ENCODE measurements around the gene SLX9.

Gene SLX9

GRCh38 chr21:44929799-44930542 lies 9.9 kb upstream of the SLX9 start:
- Histone ChIP-seq H3K36me3 (ENCODE audit: insufficient read depth, low read length) (no peaks in the 10 kb centered on the region), H4K20me1 (ENCODE audit: insufficient read depth, low read length) (no peaks in the 10 kb centered on the region), H3K27me3 (ENCODE audit: insufficient read depth, low read length) (peaks cover 4% of the 10 kb centered on the region; the same call in 1 of the 2 replicates), H3K4me2 (ENCODE audit: low read length) (no peak overlapping the region), H2AFZ (ENCODE audit: low read length) (no peak overlapping the region), H3K9me2 (ENCODE audit: low read depth, low read length) (no peaks in the 10 kb centered on the region), H3F3A (ENCODE audit: insufficient read depth, low read length) (no peaks in the 10 kb centered on the region), H3K4me3 (ENCODE audit: low read depth, low read length, poor library complexity, severe bottlenecking) (no peak overlapping the region), H3K4me1 (ENCODE audit: insufficient read depth, low read length, severe bottlenecking) (peaks cover 7% of the 10 kb centered on the region), H3K27ac (ENCODE audit: low read depth, low read length, poor library complexity, severe bottlenecking) (no peak overlapping the region), H3K79me2 (ENCODE audit: insufficient read depth, low read length) (no peaks in the 10 kb centered on the region), H3K9ac (ENCODE audit: low read length) (no peak overlapping the region), H3K9me3 (ENCODE audit: low read length) (no peaks in the 10 kb centered on the region)
- TF ChIP-seq, protein P1, sequence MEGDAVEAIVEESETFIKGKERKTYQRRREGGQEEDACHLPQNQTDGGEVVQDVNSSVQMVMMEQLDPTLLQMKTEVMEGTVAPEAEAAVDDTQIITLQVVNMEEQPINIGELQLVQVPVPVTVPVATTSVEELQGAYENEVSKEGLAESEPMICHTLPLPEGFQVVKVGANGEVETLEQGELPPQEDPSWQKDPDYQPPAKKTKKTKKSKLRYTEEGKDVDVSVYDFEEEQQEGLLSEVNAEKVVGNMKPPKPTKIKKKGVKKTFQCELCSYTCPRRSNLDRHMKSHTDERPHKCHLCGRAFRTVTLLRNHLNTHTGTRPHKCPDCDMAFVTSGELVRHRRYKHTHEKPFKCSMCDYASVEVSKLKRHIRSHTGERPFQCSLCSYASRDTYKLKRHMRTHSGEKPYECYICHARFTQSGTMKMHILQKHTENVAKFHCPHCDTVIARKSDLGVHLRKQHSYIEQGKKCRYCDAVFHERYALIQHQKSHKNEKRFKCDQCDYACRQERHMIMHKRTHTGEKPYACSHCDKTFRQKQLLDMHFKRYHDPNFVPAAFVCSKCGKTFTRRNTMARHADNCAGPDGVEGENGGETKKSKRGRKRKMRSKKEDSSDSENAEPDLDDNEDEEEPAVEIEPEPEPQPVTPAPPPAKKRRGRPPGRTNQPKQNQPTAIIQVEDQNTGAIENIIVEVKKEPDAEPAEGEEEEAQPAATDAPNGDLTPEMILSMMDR (IDR thresholded peaks at IDR 0.05; ENCODE audit: low read length): no peak
- TF ChIP-seq EZH2 (IDR thresholded peaks at IDR 0.05; ENCODE audit: borderline replicate concordance, low read length): no peak

DNA sequence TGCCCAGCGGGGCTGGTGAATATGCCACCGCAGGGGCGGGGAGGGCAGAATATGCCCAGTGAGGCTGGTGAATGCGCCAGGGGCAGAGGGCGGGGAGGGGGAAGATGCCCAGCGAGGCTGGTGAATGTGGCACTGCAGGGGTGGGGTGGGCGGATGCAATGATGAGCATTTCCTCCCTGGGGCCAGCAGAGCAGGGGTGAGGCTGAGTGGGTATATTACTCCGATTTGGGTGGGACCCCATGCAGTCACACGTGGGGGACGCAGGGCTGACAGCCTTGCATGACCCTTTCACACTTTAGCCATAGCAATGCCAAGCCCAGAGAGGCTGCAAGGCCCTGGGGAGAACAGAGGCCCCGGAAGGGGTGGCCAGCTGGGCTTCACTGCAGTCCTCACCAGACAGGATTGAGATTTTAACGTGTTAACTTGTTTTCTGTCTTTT lies 9.3 kb upstream of the SLX9 start:
- H3K27ac ChIP-seq (ENCODE audit: low read depth, low read length, poor library complexity, severe bottlenecking): no peak overlapping the region
- no peak overlapping the region for H3K4me2 ChIP-seq (ENCODE audit: low read length)
- H3K9me3 ChIP-seq (ENCODE audit: low read length): no peaks in the 10 kb centered on the region
- no peaks in the 10 kb centered on the region for H3K79me2 ChIP-seq (ENCODE audit: insufficient read depth, low read length)
- no peaks in the 10 kb centered on the region for H4K20me1 ChIP-seq (ENCODE audit: insufficient read depth, low read length)
- no peak overlapping the region for H3K9ac ChIP-seq (ENCODE audit: low read length)
- H3K9me2 ChIP-seq (ENCODE audit: low read depth, low read length): no peaks in the 10 kb centered on the region
- H3F3A ChIP-seq (ENCODE audit: insufficient read depth, low read length): no peaks in the 10 kb centered on the region
- H3K36me3 ChIP-seq (ENCODE audit: insufficient read depth, low read length): no peaks in the 10 kb centered on the region
- TF ChIP-seq EZH2 (IDR thresholded peaks at IDR 0.05; ENCODE audit: borderline replicate concordance, low read length): no peak
- TF ChIP-seq, protein P1 (IDR thresholded peaks at IDR 0.05; ENCODE audit: low read length): no peak
- no peak overlapping the region for H3K4me3 ChIP-seq (ENCODE audit: low read depth, low read length, poor library complexity, severe bottlenecking)
- H3K4me1 ChIP-seq (ENCODE audit: insufficient read depth, low read length, severe bottlenecking): peaks cover 7% of the 10 kb centered on the region
- peaks cover 9% of the 10 kb centered on the region; the same call in 1 of the 2 replicates for H3K27me3 ChIP-seq (ENCODE audit: insufficient read depth, low read length)
- no peak overlapping the region for H2AFZ ChIP-seq (ENCODE audit: low read length)

- Histone ChIP-seq H2AFZ (ENCODE audit: low read length) (no peak overlapping the region), H3K4me3 (ENCODE audit: low read depth, low read length, poor library complexity, severe bottlenecking) (no peak overlapping the region), H3K27me3 (ENCODE audit: insufficient read depth, low read length) (peaks cover 9% of the 10 kb centered on the region; the same call in 1 of the 2 replicates), H3K27ac (ENCODE audit: low read depth, low read length, poor library complexity, severe bottlenecking) (no peak overlapping the region), H3K9me3 (ENCODE audit: low read length) (no peaks in the 10 kb centered on the region), H3K79me2 (ENCODE audit: insufficient read depth, low read length) (no peaks in the 10 kb centered on the region), H3K36me3 (ENCODE audit: insufficient read depth, low read length) (no peaks in the 10 kb centered on the region), H3F3A (ENCODE audit: insufficient read depth, low read length) (no peaks in the 10 kb centered on the region), H3K4me2 (ENCODE audit: low read length) (no peak overlapping the region; the same call in 1 of the 2 replicates), H3K4me1 (ENCODE audit: insufficient read depth, low read length, severe bottlenecking) (peaks cover 7% of the 10 kb centered on the region), H3K9ac (ENCODE audit: low read length) (no peak overlapping the region), H3K9me2 (ENCODE audit: low read depth, low read length) (no peaks in the 10 kb centered on the region), H4K20me1 (ENCODE audit: insufficient read depth, low read length) (no peaks in the 10 kb centered on the region)
- TF ChIP-seq EZH2 (IDR thresholded peaks at IDR 0.05; ENCODE audit: borderline replicate concordance, low read length): no peak
- TF ChIP-seq, protein P1 (IDR thresholded peaks at IDR 0.05; ENCODE audit: low read length): no peak
These were observed 8.7 kb upstream of the SLX9 start for GRCh38 chr21:44931137-44931500.
